HL-60/S4 treated with phorbol 12-myristate 13-acetate at 8.2 ng/mL for 4 days and 3 days (cell line): ENCODE data around the gene ACBD4.

Experiments
- in situ Hi-C: fragments of 300-500 bp; cut with MboI; formaldehyde crosslinking; loops from 2 replicates; pipeline ENCODE4 v1.15.0; 2022; ENCODE audit warnings: low sequenced_read_pairs

ACBD4 gene

GRCh38 chr17:45104029-45104428, 31.5 kb upstream of the ACBD4 start:
- in situ Hi-C loops = no loop called here

GRCh38 chr17:45104497-45104896, 31.0 kb upstream of the ACBD4 start:
- in situ Hi-C loops = no loop called here

- in situ Hi-C loops = no loop called here
These were observed 30.4 kb upstream of the ACBD4 start for GRCh38 chr17:45104907-45105624.

GRCh38 chr17:45106096-45106495, 29.4 kb upstream of the ACBD4 start:
- in situ Hi-C loops = no loop called here

- in situ Hi-C loops = no loop called here
These were observed 28.9 kb upstream of the ACBD4 start for GRCh38 chr17:45106582-45106981.

GRCh38 chr17:45107293-45108010, 28.0 kb upstream of the ACBD4 start:
- in situ Hi-C loops = no loop called here

- in situ Hi-C loops = no loop called here
These were observed 27.4 kb upstream of the ACBD4 start for GRCh38 chr17:45108051-45108450.

GRCh38 chr17:45108595-45109521, 26.6 kb upstream of the ACBD4 start:
- in situ Hi-C loops = no loop called here

GRCh38 chr17:45110676-45111611, 24.5 kb upstream of the ACBD4 start:
- in situ Hi-C loops = no loop called here

GRCh38 chr17:45111850-45112249, 23.6 kb upstream of the ACBD4 start:
- in situ Hi-C loops = no loop called here

GRCh38 chr17:45112559-45113423, 22.7 kb upstream of the ACBD4 start:
- in situ Hi-C loops = no loop called here

GRCh38 chr17:45113424-45113754, 22.1 kb upstream of the ACBD4 start:
- in situ Hi-C loops = no loop called here

GRCh38 chr17:45114117-45114932, 21.2 kb upstream of the ACBD4 start:
- in situ Hi-C loops = no loop called here

- in situ Hi-C loops = no loop called here
These were observed 20.4 kb upstream of the ACBD4 start for GRCh38 chr17:45115015-45115625.

- in situ Hi-C loops = no loop called here
These were observed 19.6 kb upstream of the ACBD4 start for GRCh38 chr17:45115871-45116270.

- in situ Hi-C loops = no loop called here
These were observed 19.0 kb upstream of the ACBD4 start for GRCh38 chr17:45116434-45117016.

- in situ Hi-C loops = no loop called here
These were observed 18.2 kb upstream of the ACBD4 start for GRCh38 chr17:45117334-45117733.
